HG03175 (cell line): ENCODE measurements around the gene FOXO6.
A peak's percentile ranks its signal among the peaks of the same experiment; 100 is the strongest.

Experiments used
- ATAC-seq: cut with Tn5 transposase; IDR thresholded peaks from one replicate; pipeline ENCODE4 v1.9.1; 2021; ENCODE audit warnings: mild to moderate bottlenecking, moderate library complexity; ENCODE audit not compliant: unreplicated experiment

Gene FOXO6

DNA sequence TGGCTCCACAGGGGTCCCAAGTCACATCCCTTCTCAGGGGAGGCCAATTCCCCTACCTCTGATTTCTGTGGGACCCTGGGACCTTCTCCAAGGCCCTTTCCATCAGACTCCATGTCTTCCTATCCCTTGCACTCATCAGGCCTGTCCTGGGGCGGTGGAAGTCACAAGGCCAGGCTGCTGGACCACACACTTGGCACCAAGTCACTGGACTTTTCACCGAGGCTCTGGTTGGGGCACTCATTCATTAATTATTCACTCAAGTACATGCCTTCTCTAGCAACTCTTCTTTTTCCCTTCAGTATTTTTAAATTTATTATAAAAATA lies 11.2 kb upstream of the FOXO6 start:
- ATAC-seq = no peak

DNA sequence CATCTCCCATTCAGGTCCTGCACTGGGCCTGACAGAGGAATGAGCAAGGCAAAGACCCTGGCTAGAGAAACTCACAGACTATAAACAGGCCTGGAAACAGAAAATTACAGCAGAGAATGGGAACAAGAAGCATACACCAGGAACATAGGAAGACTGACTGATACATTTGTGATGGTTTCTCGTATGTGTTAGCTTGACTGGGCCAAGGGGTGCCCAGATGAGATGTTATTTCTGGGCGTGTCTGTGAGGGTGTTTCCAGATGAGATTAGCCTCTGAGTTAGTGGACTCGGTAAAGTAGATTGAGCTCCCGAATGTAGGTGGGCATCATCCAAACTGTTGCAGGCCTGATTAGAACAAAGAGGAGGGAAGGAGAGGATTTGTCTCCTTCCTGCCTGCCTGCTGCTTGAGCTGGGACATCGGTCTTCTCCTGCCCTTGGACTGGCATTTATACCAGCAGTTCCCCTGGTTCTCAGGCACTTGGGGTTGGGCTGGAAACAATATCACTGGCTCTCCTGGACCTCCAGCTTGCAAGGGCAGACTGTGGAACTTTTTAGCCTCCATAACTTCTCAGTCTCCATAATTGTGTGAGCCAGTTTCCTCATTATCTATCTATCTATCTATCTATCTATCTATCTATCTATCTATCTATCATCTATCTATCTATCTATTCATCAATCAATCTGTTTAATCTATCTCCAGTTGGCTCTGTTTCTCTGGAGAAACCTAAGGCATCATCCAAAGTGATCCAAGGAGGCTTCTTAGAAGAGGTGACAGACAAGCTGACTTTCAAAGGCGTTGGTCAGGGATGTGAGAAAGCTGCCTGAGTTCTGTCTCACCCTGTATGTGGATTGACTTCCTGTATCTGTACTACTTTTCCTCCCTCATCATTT lies 9.7 kb upstream of the FOXO6 start:
- ATAC-seq = no peak

DNA sequence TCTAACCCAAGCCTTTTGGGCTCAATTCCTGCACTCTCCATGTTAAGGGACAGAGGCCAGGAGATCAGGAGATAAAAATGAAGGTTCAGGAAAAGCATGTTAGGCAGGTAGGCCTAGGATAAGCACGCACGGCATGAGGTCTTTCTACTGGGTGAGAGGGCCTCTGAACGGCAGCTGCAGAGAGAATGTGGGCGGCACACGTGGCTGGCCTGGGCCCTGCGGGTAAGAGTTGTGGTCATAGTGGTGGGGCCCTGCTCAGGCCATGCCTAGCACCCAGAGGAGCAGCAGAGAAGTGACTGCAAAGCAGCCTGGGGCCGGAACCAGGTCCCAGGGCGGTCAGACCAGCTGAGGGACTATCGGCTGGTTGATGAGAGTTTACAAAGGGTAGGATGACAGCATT lies 7.5 kb upstream of the FOXO6 start:
- peak; percentile 46 for ATAC-seq

DNA sequence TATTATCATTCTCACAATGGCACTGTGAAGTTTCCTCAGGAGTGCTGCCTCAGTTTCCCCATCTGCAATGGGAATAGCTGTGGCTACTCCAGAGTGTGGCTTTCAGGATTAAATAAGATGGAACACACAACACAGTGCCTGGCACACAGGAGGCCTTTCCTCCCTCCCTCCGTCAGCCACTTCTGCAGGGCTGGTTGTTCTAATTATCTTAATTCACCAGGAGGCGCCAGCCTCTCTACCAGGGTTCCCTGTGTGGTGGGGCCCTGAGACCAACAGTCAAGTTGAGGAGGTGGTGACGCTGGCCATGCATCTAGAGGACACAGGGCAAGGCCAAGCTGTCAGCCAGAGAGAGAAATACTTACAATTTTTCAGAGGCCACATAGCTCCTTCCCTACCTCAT lies 6.3 kb upstream of the FOXO6 start:
- no peak for ATAC-seq

DNA sequence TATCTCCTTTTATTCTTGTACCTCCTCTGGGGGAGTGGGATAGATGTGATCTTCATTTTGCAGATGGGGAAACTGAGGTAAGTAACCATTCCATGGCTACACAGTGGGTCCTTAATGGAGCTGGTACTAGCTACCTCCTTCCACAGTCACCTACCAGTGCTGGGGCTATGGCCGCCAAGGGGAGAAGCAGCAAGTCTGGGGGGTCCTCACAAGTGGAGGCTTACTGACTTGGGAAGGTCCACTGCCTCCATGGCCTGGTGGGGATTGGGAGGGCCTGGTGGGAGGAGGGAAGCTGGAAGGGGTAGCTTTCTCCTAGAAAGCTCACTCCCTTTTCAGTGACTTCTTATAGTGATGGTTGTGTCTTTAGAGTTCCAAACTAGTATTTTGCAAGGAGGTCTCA lies 5.9 kb upstream of the FOXO6 start:
- ATAC-seq = no peak

DNA sequence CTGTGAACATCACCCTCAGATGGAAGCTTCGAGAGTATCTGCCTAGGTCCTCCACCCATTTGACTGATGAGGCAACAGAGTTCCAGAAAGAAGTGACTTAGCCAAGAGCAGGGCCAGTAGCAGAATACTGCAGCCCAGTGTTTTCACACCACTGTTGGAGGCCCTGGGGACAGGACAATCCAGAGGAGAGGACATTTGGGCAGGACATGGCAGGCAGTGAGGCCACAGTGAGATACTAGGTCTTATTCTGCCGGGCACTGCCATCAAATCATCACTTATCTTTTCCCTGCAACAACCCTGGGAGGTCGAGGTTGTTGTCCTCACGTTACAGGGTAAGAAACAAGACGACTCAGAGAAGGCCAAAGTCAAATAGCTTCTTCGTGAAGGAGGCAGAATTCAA lies 5.5 kb upstream of the FOXO6 start:
- ATAC-seq = no peak

DNA sequence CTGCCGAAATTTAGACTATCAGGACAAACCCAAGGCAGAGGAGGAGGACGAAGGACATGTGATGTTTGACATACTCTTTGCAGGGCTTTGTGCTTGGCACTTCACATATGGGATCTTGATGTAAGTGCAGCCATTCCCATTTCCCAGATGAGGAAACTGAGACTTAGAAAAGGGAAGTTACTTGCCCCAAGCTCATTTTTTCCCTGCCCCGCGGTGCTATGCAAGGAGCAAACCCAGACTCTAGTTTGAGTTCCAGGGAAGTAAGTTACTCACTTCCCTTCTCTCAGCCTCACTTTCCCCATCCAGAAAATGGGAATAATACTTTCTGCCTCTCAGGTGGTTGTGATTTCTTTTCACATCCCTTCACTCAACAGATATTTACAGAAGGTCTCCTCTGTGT lies 4.5 kb upstream of the FOXO6 start:
- ATAC-seq = no peak

DNA sequence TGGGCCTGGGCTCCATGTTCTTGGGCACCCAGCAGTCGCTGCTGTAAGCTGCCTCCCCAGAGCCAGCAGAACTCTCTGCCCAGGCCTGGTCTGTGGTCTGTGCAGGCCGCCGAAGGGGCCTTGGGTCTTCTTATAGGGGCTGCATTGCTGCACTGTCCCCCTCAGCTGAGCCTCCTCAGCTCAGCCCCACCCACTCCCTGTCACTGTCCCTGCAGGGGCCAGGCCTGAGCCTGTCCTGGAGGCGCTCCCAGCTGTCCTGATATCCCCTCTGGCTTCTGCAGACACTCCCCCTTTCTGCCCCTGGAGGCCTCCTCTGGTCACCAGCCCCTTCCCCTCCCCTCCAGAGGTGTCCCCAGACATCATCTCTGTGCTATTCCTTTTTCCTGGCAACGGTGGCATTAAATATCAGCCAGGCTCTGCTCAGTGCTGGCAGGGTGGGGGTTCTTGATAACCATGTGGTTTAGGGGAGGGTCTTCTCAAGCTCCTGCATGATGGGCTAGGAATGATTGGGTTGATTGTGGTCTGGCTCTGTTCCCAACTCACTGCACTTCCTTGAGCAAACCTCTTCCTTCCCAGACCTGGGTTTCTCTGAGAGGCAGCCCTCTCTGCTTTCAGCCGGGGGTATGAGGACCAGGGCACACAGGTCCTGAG lies 3.7 kb upstream of the FOXO6 start:
- ATAC-seq = no peak

DNA sequence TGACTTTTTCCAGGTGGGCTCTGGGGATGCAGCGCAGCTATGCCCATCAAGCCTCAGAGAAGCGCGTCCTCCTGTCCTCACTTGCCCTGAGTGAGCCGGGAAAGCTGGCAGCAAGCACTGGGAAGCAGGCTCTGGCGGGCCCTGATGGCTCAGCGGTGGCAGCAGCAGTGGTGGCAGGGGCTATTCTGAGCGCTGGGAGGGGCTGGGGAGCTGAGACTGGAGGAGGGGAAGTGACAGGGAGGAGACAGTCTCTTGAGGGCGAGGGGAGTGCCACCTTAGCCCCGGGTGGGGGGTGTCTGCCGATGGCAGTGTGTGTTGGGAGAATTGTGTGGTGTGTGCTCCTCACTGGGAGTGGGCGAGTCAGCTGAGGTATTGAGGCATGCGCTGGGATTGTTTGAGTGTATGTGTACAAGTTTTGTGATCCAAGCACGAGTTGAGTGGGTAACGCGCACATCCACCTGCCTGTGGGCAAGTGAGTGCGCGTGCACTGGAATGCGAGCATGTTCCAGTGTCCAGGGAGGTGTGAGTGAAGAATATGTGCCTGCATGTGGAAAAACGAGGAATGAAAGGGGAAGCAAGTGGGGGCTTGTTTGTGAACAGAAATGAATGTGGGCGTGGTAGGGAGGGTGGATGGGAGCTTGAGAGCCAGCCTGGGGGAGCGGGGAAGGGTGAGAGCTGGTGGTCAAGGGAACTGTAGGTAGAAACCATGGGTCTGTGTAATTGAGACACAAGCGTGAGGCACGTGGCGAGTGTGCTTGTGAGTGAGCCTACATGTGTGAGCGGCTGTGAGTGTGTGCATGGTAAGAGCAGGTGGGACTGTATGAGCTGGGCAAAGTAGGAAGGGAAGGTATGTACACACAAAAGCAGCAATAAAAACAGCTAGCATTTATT lies 2.9 kb upstream of the FOXO6 start:
- ATAC-seq = no peak

DNA sequence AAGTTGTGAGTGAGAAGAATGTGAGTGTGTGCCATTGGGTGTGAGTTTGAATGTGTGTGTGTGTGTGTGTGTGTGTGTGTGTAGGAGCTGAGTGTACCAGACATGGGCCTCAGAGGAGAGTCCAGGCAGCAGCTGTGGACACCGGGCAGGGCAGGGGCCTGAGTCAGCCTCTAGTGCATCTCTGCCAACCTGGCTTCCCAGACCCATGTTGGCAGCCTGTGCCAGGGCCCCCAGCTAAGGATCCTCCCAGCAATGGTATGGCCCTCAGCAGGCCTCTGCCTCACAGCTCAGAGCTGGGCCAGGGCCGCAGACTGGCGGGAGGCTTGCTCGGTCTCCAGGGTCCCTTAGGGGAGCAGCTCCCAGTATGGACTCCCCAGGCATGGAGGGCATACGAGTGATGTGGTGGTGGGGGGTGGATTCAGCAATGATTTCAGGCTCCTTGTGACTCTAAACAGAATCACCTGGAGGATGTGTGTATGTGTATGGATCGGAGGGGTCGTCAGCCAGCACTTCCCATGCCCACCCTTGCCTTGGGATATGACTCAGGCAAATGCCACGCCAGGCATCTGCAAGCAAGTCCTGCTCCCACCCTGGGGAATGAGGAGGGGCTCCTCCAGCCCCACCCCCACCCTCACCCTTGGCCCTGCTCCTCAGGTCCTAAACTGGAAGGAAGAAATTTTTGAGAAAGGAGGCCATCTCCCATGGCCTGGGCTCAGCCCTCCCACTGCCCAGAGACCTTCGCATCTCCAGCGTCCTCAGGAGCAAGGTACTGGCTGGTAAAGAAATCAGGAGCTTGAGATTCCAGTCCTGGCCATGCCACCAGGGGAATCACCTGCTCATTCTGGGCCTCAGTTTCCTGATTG lies 1.8 kb upstream of the FOXO6 start:
- no peak for ATAC-seq

DNA sequence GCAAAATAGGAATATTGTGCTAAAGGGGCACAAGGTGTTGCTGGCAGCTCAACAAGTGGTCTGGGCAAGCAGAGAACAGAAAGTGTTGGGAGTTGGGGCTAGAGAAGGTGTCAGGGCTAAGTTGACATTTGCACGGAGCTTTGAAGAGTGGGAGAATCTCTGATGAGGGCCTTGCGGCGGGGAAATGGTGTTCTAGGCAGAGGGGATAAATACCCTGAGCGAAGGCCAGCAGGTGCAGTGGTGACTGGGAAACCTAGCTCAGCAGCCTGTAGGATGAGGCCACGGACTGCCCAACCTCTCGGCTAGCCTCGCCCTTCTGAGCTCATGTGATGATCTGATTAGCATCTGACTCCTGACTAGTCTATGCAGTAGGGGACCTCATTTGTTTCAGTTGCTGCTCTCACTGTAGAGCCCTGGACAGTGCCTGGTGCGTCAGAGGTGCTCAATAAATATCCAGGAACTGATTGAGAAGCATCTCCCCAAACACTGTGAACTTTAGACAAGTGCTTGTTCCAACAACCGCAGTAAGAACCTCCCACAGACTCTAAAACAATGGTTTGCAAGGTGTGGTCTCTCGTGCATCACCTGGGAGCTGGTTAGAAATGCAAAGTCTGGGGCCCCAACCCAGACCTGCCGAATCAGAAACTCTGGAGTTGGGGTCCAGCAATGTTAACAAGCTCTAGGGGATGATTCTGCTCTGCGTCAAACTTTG lies 1.0 kb upstream of the FOXO6 start:
- no peak for ATAC-seq

DNA sequence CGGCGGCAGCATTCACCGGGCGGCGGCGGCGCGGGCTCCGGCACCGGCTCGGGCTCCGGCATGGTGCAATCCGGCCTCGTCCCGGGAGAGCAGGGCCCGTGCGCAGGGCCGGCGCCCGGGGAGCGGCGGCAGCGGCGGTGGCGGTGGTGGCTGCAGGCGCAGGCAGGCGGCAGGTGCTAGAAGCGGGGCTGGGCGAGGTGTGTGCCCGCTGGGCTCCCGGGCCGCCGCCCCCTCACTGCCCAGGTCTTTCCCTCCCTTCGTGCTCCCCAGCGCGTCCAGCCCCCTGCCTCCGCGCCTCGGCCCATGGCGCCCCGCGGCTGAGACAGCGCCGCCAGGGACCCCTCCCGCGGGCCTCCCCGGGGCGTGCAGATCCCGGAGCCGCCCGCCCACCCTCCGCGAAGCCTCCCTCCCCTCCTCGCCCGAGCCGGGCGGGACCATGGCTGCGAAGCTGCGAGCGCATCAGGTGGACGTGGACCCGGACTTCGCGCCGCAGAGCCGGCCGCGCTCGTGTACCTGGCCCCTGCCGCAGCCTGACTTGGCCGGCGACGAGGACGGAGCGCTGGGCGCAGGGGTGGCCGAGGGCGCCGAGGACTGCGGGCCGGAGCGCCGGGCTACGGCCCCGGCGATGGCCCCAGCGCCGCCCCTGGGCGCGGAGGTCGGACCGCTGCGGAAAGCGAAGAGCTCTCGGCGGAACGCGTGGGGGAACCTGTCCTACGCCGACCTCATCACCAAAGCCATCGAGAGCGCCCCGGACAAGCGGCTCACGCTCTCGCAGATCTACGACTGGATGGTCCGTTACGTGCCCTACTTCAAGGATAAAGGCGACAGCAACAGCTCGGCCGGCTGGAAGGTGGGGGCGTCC lies 492 bp downstream of the FOXO6 start:
- ATAC-seq = peak; percentile 15

DNA sequence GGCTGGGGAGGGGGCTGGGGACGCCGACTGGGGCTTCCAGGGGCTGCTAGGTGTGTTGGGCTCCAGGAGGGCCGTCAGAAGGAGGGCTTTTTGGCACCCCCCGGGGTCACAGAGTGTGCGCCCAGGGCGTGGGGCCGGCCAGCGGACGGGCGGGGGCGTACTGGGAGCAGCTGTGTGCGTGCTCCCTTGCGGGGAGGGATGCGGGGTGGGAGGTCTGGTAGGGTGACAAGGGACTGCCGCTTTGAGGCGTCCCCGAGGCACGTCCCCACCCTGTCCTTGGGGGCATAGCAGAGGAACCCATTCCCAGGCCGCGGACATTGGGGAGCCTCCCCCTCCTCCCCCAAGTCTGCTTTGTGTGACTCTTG lies 1.1 kb downstream of the FOXO6 start:
- no peak for ATAC-seq

DNA sequence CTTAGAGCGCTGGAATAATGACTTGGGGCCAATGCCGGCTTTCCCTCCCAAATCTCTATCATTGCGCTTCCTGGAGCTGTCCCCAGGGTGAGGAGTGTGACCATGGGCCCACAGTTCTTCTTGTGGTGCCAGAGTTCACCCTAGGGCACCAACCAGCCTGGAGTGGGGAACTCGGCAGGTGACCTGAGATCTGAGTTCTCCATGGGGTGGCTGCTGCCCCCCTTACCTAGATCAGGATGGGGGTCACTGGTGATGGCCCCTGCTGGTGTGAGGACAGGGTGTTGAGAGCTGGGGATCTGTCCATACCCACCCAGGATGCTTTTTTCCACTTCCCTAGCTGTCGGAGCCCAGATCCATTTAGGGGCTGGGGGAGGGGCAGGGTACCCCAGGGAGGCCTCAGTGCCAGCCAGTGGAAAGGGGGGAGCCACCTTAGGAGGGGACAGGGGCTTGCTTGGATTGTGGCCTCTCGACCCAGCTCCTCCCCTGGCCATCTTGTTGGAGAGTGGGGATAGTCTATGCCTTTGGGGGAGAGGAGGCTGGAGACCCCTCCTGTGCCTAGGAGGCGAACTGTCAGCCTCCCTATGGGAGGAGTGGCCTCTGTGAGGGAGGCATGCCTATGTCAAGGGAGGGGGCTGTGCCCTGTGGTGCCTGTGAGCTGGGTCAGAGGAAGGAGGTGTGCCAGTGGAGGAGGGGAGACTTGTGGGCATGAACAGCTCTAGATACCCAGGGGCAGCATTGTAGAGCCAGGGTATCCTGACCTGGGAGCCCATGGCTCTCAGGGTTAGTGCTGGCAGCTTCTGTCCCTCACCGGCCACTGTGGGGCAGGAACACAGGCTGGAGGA lies 1.7 kb downstream of the FOXO6 start:
- ATAC-seq = no peak

DNA sequence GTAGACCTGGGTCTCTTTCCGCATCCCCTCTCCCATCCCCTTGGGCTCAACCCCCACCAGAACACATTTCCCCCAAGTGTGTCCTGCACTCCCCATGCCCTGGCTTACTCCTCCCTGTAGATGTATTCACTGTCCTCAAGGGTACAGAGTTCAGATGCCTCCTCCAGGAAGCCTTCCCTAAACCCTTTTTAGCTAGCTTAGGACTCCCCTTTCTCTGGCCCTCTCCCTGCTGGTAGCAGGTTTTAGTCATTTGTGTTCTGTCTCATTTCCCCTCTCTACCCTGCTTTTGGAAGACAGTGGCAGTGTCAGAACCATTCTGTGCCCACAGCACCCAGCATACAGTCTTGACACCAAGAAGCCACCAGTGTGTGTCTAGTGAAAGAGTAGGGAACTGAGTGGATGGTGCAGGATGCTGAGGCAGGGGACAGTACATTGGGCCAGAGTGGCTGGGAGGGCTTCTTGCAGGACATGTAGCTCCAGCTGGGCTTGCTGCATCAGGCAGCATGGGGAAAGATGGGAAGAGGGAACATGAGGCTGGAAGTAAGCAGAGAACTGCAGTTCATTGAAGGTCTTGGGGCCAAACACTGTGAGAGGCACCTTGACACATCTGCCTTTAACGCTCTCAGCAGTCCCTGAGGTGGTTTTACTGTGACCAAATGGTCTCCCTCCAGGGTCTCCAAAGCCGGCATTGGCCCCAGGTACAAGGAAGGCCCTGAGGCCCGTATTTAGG lies 2.5 kb downstream of the FOXO6 start:
- ATAC-seq = no peak

DNA sequence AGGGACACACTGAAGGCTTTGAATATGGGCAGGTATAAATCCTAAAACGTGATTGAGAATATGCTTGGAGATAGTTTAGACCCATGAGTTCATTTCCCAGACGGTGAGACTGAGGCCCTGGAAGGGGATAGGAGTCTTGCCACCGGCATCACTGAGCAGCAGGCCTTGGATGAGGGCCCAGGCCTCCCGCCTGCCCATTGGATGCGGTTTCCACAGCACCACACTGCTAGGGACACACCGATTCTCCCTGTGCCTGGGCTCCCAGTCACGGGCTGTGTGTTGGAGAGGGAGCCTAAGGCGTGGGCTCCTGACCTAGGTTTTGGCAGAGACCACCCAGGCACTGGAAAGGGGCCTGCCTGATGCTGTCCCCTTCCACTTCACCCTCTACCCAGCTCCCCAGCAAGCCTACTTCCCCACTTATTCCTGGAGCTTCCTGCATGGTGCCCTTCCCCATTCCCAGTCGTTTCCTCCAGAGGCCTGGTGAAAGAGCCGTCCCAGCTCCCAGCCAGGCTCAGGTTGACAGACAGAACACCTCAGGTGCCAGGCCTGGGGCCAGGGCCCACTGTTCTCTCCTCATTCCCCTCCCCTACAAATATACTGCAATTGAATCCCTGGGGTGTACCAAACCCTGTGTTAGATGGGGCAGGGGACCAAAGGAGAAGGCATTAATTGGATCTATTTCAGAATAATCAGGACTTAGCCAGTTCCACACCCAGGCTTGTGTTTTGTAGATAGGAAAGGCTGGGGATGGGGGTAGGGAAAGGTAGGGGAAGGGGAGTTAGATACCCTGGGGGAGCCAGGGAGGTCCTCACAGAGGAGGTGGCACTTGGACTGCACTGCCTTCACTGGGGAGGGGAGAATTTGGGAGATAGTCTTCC lies 3.4 kb downstream of the FOXO6 start:
- ATAC-seq = no peak

DNA sequence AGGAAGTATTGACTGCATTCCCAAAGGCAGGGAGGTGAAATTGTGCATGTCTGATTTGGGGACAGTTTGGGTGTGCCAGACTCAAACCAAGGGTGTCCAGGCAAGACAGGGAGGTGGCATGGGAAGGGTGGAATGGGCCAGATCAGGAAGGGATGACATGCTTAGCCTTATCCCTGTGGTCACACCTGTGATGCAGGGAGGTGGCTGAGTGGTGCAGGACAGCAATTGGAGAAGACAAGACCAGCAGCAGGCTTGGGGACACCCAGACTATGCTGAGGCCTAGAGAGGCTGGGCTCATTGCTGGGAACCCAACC lies 4.0 kb downstream of the FOXO6 start:
- no peak for ATAC-seq
